K562 (cell line): ENCODE data around the gene PMEPA1. TPM values are rescaled to one million over a fixed set of nuclear protein-coding genes. Genes with fewer than 3 reads are reported as not detected.

ENCODE experiments used
- ATAC-seq: fragments of 200-7000 bp; cut with Tn5 transposase; 3 replicates; pipeline ENCODE4 v1.9.1; 2020; ENCODE audit warnings: moderate library complexity
- BruUV-seq: library from RNA; stranded (reverse); fragments of 400-500 nt; replicated peaks from 2 replicates; lab custom pipeline; 2021; lab: Mats Ljungman, UMichigan
- CTCF ChIA-PET: fragments of 300-600 bp; formaldehyde crosslinking; extraction: SDS; loops from one replicate; lab custom pipeline; 2021; ENCODE audit warnings: low intra/inter-chr PET ratio; lab: Yijun Ruan, JAX
- POLR2A ChIA-PET: fragments of 300-600, 350-650 bp; sonication (Branson Sonifier 250); formaldehyde crosslinking; extraction: SDS; loops from one replicate; lab custom pipeline; 2021; ENCODE audit warnings: antibody characterized with exemption, inconsistent platforms; lab: Yijun Ruan, JAX
- DNase-seq, 4 experiments: peaks; one replicate each; pipeline versions ENCODE4 v3.0.0 to v3.0.0-alpha.2; 2011 to 2018; ENCODE audit warnings: low spot score in 3 of 4, mixed read lengths in 3 of 4; ENCODE audit errors: extremely low read depth in 1 of 4
- FAIRE-seq: peaks from 2 replicates; lab custom pipeline; 2011; peaks lifted over from hg19 to GRCh38; lab: Jason Lieb, UNC
- H2AFZ ChIP-seq: 2 replicates; pipeline ENCODE4 v1.6.0; 2011; ENCODE audit warnings: low read depth, low read length, control low read depth, inconsistent platforms
- H3K27ac ChIP-seq: fragments of 200-600 bp; 3 replicates; pipeline ENCODE4 v1.8.0; 2011; ENCODE audit warnings: low read depth, mild to moderate bottlenecking, control low read depth, inconsistent platforms, low read length, moderate library complexity, mixed read lengths; ENCODE audit errors: extremely low read depth
- H3K27me3 ChIP-seq, 2 experiments: fragments of 300-600 bp in 1 of 2; 2 replicates in 1 of 2; 3 replicates in 1 of 2; pipeline versions ENCODE4 v1.6.0 to v1.8.0; 2011; ENCODE audit warnings: inconsistent platforms in 2 of 2, low read length in 2 of 2, mild to moderate bottlenecking in 1 of 2, mixed read lengths in 1 of 2, moderate library complexity in 1 of 2; ENCODE audit not compliant: control insufficient read depth in 2 of 2, insufficient read depth in 2 of 2
- H3K36me3 ChIP-seq: fragments of 300-600 bp; 3 replicates; pipeline ENCODE4 v1.8.0; 2011; ENCODE audit warnings: mild to moderate bottlenecking, low read length, inconsistent platforms; ENCODE audit not compliant: control insufficient read depth, insufficient read depth
- H3K4me1 ChIP-seq, 2 experiments: fragments of 200-600 bp in 1 of 2; replicated peaks in 1 of 2; 2 replicates in 1 of 2; 3 replicates in 1 of 2; pipeline versions ENCODE4 v1.5.1 to v1.8.0; 2011; ENCODE audit warnings: inconsistent platforms in 2 of 2, low read length in 2 of 2, mild to moderate bottlenecking in 1 of 2, mixed read lengths in 1 of 2, moderate library complexity in 1 of 2; ENCODE audit not compliant: control insufficient read depth in 2 of 2, insufficient read depth in 2 of 2
- H3K4me2 ChIP-seq: 2 replicates; pipeline ENCODE4 v1.6.1; 2011; ENCODE audit warnings: low read length, control low read depth, inconsistent platforms, mixed read lengths; ENCODE audit not compliant: insufficient read depth
- H3K4me3 ChIP-seq: fragments of 200-600 bp; sonication (generic), shearing (Covaris generic); 2 replicates; pipeline ENCODE4 v1.5.1; 2016; ENCODE audit warnings: control low read depth, inconsistent platforms
- H3K79me2 ChIP-seq: fragments of 200-600 bp; 3 replicates; pipeline ENCODE4 v1.8.0; 2011; ENCODE audit warnings: low read length, inconsistent platforms; ENCODE audit not compliant: control insufficient read depth, insufficient read depth
- H3K9ac ChIP-seq, 2 experiments: 2 replicates each; pipeline versions ENCODE4 v1.6.0 to v1.6.1; 2011; ENCODE audit warnings: low read depth in 2 of 2, low read length in 2 of 2, control low read depth in 1 of 2, inconsistent platforms in 1 of 2, mild to moderate bottlenecking in 1 of 2, mixed read lengths in 1 of 2; ENCODE audit not compliant: insufficient read depth in 1 of 2
- H3K9me1 ChIP-seq: one replicate; pipeline ENCODE4 v1.6.0; 2011; ENCODE audit warnings: inconsistent platforms, mild to moderate bottlenecking, low read length, moderate library complexity; ENCODE audit not compliant: control insufficient read depth, insufficient read depth
- H3K9me3 ChIP-seq: replicated peaks from 2 replicates; pipeline ENCODE4 v1.5.1; 2011; ENCODE audit warnings: low read depth, low read length, inconsistent platforms; ENCODE audit not compliant: control insufficient read depth, insufficient read depth
- H4K20me1 ChIP-seq: replicated peaks from 2 replicates; pipeline ENCODE4 v1.6.1; 2011; ENCODE audit warnings: low read length, inconsistent platforms, mixed read lengths; ENCODE audit not compliant: control insufficient read depth, insufficient read depth
- CBX3 ChIP-seq, 2 experiments: IDR thresholded peaks; 1 replicate in 1 of 2; 2 replicates in 1 of 2; pipeline ENCODE4 v1.6.1; 2012; ENCODE audit warnings: inconsistent platforms in 2 of 2, low read length in 2 of 2, borderline replicate concordance in 1 of 2, control low read depth in 1 of 2
- WGBS: fragments of 100-300 bp; shearing (Covaris generic); methylation state at CpG from one replicate; pipeline ENCODE4 v1.1.6; 2016; ENCODE audit warnings: low coverage, mixed read lengths; ENCODE audit not compliant: insufficient coverage; ENCODE audit errors: missing lambda C conversion rate; 5-methylcytosine and 5-hydroxymethylcytosine counted together
- in situ Hi-C: fragments of 300-500 bp; cut with MboI; formaldehyde crosslinking; loops from 4 replicates; pipeline ENCODE4 v1.15.0; 2018; ENCODE audit warnings: inconsistent platforms, mixed read lengths
- intact Hi-C: fragments of 100-400 bp; cut with micrococcal nuclease; formaldehyde crosslinking; loops from 2 replicates; pipeline ENCODE4 v1.14.2; 2022
- polyA plus RNA-seq, 8 experiments: library from polyadenylated mRNA; depleted of rRNA in 4 of 8; stranded (reverse) in 5 of 8; unstranded in 3 of 8; fragments of >200 nt; fragmentation: Nextera tagmentation in 2 of 8; fragmentation: Illumina TruSeq in 1 of 8; extraction: Ambion mirVana in 2 of 8; extraction: Trizol in 1 of 8; gene quantifications; 2 replicates each; pipeline versions ENCODE4 v1.2.1 to v1.2.3, GENCODE V29; 2011 to 2014; ENCODE audit warnings: inconsistent platforms in 1 of 8, missing spikeins in 1 of 8
- total RNA-seq, 7 experiments: library from RNA; depleted of rRNA in 6 of 7; stranded (reverse); fragments of >200 nt in 6 of 7; fragmentation: Illumina TruSeq in 2 of 7; extraction: Trizol in 2 of 7; gene quantifications; 2 replicates each; pipeline versions ENCODE4 v1.2.1 to v1.2.3, GENCODE V29; 2011 to 2021; ENCODE audit warnings: low replicate concordance in 1 of 7
- TF ChIP-seq, protein P1 (sequence below): fragments of 250-450 bp; sonication (Bioruptor Pico); IDR thresholded peaks from 2 replicates; pipeline ENCODE4 v1.5.0; 2021
- TF ChIP-seq, protein P2 (sequence below), 2 experiments: fragments of 450-650 bp; formaldehyde crosslinking in 1 of 2; IDR thresholded peaks; 2 replicates each; pipeline versions ENCODE4 v1.4.0 to v1.6.1; 2014 to 2020; ENCODE audit warnings: mild to moderate bottlenecking in 2 of 2, borderline replicate concordance in 1 of 2, low read depth in 1 of 2
- TF ChIP-seq, protein P3 (sequence below), 3 experiments: IDR thresholded peaks in 2 of 3; conservative IDR thresholded peaks in 1 of 3; 2 replicates each; pipeline ENCODE4 v1.5.1; 2011 to 2012; ENCODE audit warnings: low read length in 3 of 3, mild to moderate bottlenecking in 3 of 3, control low read depth in 2 of 3, improper control_type of control experiment in 1 of 3, inconsistent platforms in 1 of 3, low read depth in 1 of 3, mixed read lengths in 1 of 3, moderate library complexity in 1 of 3; ENCODE audit not compliant: insufficient read depth in 2 of 3
- TF ChIP-seq, protein P4 (sequence below), 2 experiments: fragments of 450-650 bp in 1 of 2; sonication (generic) in 1 of 2; formaldehyde crosslinking; conservative IDR thresholded peaks; 2 replicates each; pipeline versions ENCODE4 v1.4.0 to v1.8.1; 2020 to 2022; ENCODE audit warnings: mild to moderate bottlenecking in 1 of 2, missing genetic modification reagents in 1 of 2

The PMEPA1 gene
- total and polyA plus RNA-seq, 9 of the 15 experiments (the other 6 are each of a cell fraction or from before 2014, with no cell fraction given), result 0.16 TPM; not detected in 8

DNA sequence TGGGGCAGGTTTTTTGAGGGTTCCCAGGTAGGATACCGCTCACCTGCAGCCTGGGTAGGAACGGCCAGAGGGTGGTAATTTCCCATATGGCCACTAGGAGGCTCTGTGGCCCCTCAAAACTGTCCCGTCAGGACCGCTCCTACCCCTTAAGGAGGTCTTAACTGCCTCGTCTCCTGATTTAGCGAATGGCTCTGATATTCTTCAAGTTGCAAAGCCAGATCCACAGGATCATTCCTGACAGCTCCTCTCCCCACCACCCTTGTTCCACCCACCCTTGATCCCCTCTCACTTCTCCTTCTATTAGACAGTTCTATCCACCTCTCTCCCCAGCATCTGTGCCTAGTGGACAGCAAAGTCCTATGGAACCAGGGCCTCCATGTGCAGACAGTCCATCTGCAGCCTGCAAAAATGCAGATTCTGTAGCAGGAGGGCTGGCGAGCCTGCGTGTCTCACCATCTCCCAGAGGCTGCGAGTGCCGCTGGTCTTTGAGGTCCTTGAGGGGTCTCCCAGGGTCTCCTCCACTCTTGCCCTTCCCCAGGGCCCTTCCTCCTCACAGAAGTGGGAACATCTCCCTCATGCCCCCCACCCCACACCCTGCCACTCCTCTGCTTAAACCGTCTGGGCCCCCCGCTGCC lies 55.3 kb downstream of the PMEPA1 start:
- BruUV-seq, result no TSS peak
- DNase-seq, result peak; percentile 67 to 87 (median 86)
- WGBS, result 1% methylated on average over 12 of the region's 12 CpGs
- no peak overlapping the region for H3K27ac ChIP-seq
- in situ Hi-C loops (no loop called here), intact Hi-C loops (loop anchor here (1.0 to 10.0 kb wide), 5 partner anchors 58 to 524 kb away; no protein-coding TSS in a partner anchor)
- peak; percentile 89 for FAIRE-seq
- no peaks in the 10 kb centered on the region for H3K9me3 ChIP-seq
- 0 out of 2 replicates have a peak, but pooled peaks cover 9% of the 10 kb centered on the region for H4K20me1 ChIP-seq
- H3K27me3 ChIP-seq, result peaks cover 35 to 82% of the 10 kb centered on the region in 2 experiments; a peak in 4 of 5 replicates
- peak; percentile 91 for ATAC-seq
- H3K4me2 ChIP-seq, result no peak overlapping the region
- no peak overlapping the region for H2AFZ ChIP-seq
- ChIA-PET CTCF (interaction anchor here (1.1 to 3.1 kb wide), 5 partner anchors 57 to 556 kb away, joined by 3 to 32 read pairs (median 5); no protein-coding TSS in a partner anchor), POLR2A (interaction anchor here (0.7 kb wide), 2 partner anchors 56 to 547 kb away, joined by 3 read pairs; no protein-coding TSS in a partner anchor)
- H3K9me1 ChIP-seq, result no peaks in the 10 kb centered on the region
- H3K36me3 ChIP-seq, result no peaks in the 10 kb centered on the region
- peaks cover 0 to 18% of the 10 kb centered on the region in 2 experiments; a peak in 1 of 5 replicates for H3K4me1 ChIP-seq
- H3K4me3 ChIP-seq, result no peak overlapping the region
- H3K79me2 ChIP-seq, result no peaks in the 10 kb centered on the region
- no peak overlapping the region for H3K9ac ChIP-seq
- TF ChIP-seq, protein P1, sequence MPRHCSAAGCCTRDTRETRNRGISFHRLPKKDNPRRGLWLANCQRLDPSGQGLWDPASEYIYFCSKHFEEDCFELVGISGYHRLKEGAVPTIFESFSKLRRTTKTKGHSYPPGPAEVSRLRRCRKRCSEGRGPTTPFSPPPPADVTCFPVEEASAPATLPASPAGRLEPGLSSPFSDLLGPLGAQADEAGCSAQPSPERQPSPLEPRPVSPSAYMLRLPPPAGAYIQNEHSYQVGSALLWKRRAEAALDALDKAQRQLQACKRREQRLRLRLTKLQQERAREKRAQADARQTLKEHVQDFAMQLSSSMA (CRISPR knock-in tag), result 0 out of 2 replicates have a peak, but pooled peaks have one; percentile 36
- TF ChIP-seq, protein P2, sequence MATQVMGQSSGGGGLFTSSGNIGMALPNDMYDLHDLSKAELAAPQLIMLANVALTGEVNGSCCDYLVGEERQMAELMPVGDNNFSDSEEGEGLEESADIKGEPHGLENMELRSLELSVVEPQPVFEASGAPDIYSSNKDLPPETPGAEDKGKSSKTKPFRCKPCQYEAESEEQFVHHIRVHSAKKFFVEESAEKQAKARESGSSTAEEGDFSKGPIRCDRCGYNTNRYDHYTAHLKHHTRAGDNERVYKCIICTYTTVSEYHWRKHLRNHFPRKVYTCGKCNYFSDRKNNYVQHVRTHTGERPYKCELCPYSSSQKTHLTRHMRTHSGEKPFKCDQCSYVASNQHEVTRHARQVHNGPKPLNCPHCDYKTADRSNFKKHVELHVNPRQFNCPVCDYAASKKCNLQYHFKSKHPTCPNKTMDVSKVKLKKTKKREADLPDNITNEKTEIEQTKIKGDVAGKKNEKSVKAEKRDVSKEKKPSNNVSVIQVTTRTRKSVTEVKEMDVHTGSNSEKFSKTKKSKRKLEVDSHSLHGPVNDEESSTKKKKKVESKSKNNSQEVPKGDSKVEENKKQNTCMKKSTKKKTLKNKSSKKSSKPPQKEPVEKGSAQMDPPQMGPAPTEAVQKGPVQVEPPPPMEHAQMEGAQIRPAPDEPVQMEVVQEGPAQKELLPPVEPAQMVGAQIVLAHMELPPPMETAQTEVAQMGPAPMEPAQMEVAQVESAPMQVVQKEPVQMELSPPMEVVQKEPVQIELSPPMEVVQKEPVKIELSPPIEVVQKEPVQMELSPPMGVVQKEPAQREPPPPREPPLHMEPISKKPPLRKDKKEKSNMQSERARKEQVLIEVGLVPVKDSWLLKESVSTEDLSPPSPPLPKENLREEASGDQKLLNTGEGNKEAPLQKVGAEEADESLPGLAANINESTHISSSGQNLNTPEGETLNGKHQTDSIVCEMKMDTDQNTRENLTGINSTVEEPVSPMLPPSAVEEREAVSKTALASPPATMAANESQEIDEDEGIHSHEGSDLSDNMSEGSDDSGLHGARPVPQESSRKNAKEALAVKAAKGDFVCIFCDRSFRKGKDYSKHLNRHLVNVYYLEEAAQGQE (IDR thresholded peaks at IDR 0.05; ENCODE audit: borderline replicate concordance), result peak; percentile 70; the same call in 1 of the 2 replicates
- TF ChIP-seq, protein P2 (CRISPR knock-in tag; IDR thresholded peaks at IDR 0.05; ENCODE audit: low read depth), result no peak
- TF ChIP-seq CBX3 (IDR thresholded peaks at IDR 0.05; ENCODE audit: borderline replicate concordance in 1 of 2, low read length in 2 of 2), result no peak
- TF ChIP-seq, protein P3, sequence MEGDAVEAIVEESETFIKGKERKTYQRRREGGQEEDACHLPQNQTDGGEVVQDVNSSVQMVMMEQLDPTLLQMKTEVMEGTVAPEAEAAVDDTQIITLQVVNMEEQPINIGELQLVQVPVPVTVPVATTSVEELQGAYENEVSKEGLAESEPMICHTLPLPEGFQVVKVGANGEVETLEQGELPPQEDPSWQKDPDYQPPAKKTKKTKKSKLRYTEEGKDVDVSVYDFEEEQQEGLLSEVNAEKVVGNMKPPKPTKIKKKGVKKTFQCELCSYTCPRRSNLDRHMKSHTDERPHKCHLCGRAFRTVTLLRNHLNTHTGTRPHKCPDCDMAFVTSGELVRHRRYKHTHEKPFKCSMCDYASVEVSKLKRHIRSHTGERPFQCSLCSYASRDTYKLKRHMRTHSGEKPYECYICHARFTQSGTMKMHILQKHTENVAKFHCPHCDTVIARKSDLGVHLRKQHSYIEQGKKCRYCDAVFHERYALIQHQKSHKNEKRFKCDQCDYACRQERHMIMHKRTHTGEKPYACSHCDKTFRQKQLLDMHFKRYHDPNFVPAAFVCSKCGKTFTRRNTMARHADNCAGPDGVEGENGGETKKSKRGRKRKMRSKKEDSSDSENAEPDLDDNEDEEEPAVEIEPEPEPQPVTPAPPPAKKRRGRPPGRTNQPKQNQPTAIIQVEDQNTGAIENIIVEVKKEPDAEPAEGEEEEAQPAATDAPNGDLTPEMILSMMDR (IDR thresholded peaks at IDR 0.05 in 2 of 3, conservative IDR thresholded peaks at IDR 0.05 in 1 of 3; ENCODE audit: insufficient read depth in 2 of 3, low read depth in 1 of 3, low read length in 3 of 3), result peak; percentile 77 to 95 (median 86)
- TF ChIP-seq, protein P4, sequence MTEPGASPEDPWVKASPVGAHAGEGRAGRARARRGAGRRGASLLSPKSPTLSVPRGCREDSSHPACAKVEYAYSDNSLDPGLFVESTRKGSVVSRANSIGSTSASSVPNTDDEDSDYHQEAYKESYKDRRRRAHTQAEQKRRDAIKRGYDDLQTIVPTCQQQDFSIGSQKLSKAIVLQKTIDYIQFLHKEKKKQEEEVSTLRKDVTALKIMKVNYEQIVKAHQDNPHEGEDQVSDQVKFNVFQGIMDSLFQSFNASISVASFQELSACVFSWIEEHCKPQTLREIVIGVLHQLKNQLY (CRISPR knock-in tag; conservative IDR thresholded peaks at IDR 0.05), result no peak
